GM18520 (cell line): ENCODE results near the gene SERPINB1.

Source experiments
- ATAC-seq: cut with Tn5 transposase; IDR thresholded peaks from one replicate; pipeline ENCODE4 v1.9.1; 2021; ENCODE audit not compliant: unreplicated experiment

The SERPINB1 gene

DNA sequence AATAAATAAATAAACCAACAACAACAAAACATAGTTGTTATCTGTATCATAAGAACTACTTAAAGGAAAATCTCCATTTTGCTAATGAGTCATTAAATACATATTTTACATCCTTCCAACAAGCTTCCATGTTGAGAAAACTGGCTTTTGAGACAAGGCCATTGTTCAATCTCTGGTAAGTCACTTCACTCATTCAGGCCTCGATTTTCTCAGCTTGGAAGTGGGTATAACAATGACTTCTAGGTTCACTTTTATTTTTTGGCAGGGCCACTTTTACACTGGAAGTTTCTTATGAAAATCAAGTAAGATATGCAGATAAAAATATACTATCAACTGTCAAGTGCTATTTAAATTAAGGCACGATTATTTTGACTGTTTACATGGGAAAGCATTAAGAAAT, 46.5 kb downstream of the SERPINB1 start:
- ATAC-seq: no peak

DNA sequence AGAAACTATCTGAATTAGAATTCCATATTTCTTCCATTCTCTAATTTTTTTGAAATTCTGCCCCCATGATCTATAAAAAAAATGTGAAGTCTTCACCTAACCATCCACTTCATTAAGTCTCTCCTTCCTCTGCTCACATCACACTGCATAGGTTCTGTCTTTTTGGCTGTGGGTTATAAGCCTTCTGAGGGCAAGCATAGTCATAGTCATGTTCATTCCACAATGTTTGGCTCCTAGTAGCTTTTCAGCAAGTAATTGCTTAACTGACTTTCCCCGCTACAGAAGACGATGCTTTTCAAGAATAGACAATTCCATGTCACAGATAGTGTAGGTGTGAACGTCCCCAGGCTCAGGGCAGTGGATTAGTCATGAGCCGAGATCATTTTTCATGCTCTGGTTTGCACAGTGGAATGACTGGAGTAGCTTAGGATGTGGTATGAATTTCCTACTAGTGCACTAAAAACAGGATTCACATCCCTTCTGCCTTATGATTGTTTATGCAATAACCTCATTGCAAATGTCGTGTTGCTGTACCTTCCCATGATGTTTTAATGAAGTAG, 47.4 kb downstream of the SERPINB1 start:
- ATAC-seq: no peak

DNA sequence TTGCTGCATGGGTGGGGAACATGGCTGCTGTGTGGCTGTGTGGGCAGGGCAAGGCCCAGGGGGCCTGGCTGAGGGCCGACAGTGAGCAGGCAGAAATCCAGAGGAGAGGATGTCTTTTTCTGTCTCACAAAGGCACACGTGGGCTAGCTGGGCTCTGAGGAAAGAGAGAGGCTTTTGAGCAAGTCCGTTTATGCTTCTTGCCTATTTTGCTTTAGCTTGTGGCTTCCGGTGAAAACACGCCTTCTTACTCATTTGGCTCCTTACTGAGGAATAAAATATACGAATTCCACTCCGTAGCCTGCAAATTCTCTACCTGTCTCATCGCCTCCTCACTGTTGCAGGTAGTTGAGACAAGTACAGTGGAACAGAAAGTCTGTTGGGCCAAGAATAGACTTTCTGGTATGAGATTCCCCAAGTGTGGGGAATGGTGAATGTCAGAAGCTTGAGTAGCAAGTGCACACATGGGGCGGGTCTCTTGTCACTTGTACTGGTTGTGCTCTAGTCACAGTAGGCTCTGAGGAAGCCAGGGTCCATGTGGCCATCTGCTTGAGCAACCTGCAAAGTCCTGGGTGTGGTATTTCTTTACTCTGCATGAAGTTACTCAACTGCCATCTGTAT, 48.0 kb downstream of the SERPINB1 start:
- no peak for ATAC-seq

DNA sequence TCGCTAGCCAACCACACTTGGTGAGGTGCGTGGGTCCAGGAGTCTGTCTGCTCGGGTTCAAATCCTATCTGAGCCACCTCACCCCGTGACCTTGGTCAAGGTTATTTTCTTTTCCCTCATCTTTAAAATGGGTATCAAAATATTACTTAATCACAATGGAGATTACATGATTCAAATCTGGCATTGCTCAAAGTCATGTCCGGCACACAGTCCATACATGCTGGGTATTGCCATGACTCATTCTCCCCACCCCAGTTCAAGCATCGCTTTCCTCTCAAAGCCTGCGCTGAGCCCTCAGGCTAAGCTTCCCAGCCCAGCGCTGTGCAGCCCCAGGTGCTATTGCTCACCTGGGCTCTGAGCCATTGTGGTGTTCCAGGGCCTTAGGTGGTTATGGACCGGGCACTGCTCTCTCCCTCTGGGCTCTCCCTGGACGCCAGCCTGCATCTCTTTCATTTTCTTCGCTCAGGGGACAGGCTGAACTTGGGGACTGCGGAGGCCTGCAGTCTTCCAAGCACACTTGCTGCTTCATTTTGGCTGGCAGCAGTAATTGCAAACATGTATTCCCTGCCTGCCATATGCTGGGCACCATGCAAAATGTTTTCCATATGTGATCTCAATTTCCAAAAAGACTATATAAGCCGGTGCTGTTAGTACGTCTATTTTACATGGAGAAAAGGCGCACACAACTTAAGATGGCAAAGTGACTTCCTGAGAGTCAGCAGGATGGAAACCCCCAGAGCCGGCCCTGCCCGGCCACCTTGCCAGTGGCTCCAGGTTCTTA, 49.1 kb downstream of the SERPINB1 start:
- ATAC-seq: no peak

DNA sequence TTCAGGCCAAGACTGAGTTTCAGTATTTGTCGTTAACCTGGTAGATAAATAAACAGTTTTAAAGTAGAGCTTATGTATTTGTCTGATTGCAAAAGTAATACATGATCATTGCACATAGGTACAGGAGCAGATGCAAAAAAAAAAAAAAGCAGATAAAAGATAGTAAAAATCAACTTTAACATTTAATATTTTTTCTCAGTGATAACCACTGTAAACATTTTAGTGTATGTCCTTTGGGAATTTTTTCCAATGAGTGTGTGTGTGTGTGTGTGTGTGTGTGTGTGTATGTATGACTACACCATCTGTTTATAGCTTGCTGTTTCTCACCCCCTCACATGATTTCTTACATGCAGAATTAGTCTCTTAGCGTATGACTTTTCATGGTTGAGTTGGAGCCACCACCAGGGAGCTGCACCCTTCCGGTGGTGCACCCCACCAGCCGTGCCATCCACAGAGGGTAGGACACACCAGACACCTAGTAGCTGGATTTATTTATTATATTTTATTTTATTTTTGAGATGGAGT, 50.2 kb downstream of the SERPINB1 start:
- no peak for ATAC-seq

DNA sequence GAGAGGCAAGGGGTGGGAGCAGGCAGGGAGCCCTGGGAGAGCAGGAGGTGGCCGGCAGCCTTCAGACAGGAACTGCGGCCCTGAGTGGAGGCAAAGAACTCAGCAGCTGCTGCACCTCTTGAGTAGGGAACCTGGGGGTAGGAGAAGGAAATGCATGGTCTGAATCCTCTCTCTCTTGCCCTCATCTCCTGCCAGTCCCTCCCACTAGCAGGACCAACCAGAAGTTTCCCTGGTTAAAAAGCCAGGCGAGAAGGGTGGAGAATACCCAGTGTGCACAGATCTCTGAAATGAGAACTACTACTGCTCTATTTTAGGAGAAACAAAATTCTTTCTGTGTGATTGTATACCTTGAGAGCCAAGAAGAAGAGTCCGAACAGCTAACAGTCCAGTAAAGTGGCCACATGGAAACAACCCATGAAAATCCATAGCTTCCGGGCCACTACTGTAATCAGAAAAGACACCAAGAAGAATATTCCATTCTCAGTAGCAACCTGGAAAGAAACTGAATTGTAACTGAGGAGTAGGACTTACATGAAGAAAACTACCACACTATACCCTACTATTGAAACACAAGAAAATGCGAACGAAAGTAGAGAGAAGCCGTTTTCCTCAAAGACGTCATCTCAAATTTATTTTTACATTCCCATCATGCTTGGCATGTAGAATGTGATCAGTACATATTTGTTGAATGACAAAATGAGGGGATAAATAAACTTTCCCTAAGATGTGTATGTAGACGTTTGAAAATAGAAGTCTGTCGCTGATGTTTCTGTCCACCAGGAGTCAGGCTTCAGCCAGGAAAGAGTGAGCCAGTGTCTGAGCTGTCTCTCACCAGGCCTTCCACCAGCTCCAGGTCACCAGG, 50.8 kb downstream of the SERPINB1 start:
- ATAC-seq: peak; percentile 71

DNA sequence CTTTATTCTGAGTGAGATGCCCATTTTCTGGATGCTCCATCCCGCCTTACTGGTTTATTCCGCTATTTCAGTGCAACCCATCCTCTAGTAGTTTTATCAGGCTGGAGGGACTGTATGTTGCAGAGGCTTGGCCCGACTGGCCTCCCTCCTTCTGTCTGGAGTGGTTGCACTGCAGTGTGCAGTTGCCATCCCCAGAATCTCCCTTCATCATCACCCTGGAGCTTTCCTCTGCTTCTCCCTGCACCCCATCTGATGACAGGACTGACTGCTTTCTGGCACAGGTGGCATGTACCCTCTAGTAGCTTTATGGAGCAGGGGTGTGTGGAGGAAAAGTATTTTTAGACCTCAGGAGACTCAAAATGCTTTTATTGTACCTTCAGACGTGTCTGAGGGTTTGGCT, 55.4 kb downstream of the SERPINB1 start:
- no peak for ATAC-seq

DNA sequence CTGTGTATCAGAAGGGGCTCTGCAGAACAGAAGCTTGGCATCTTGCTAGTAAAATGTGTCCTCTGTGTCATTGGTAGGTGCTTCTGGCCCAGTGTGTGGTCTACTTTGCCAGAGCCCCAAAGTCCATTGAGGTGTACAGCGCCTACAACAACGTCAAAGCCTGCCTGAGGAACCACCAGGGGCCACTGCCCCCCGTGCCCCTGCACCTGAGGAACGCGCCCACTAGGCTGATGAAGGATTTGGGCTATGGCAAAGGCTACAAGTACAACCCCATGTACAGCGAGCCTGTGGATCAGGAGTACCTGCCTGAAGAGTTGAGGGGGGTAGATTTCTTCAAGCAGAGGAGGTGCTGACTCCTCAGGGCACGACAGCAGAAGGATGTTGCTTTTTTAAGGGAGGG, 56.7 kb downstream of the SERPINB1 start:
- no peak for ATAC-seq

DNA sequence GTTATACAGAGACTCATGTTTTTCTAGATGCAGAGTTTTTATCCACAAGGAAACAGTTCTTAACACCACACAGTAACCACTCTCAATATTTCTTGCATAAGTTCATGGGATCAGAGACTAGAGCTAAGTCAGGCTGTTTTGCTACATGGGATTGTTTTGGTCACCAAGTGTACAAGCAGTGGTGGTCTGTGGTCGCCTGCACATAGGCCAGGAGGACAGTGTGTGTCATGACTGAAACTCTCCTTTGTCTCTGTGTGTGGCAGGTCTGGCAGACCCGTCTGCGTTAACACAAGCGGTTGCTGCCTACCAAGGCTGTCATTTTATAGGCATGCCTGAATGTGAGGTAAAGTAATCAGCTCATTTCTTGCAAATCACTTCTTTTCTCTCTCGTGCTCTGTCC, 57.6 kb downstream of the SERPINB1 start:
- ATAC-seq: no peak

DNA sequence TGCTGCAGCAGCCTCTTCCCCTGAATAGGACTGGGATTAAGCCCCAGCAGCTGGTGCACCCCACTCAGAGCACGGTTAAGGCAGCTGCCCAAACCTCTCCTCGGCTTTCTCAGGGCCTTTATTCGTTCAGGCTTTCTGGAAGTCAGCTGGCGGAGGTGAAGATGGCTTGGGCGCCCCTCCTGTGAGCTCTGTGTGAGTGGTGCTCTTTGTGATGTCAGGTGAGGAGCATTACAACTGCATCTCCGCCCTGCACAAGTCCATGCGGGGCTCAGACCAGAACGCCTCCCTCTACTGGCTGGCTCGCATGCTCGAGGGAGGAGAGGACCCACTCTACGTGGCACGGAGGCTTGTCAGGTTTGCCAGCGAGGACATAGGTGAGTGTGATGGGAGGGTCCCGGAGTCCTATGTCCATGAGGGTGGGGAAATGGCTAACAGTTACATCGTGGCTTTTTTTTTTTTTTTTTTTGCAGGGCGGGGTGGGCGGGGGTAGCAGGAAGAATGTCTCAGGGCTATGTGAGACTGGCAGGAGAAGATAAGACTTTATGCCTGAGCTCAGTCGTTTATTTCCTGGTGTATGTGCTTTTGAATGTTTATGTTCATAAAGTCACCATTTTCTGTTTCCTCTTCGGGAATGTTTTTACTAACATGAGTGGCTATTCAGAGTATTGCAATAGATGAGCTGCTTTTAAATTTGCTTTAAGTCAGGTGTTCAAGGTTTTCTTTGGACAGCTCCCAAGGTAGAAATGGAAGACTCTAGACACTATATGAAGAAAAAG, 58.3 kb downstream of the SERPINB1 start:
- no peak for ATAC-seq

DNA sequence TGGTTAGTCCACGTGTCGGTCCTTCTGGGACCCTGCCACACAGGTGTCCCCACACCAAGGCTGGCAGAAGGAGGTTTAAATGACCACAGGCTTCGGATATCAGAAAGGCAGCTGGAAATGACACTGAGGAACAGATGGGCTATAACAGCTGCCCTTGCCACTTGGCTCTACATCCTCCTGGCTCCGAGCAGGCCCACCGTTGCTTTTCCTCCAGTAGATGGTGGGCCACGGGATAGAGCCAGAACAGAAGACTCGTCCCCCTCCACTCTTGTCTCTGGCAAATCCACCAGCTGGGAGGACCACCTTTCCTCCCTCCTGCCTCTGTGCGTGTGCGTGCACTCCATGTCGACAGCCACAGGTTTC, 58.9 kb downstream of the SERPINB1 start:
- ATAC-seq: no peak

DNA sequence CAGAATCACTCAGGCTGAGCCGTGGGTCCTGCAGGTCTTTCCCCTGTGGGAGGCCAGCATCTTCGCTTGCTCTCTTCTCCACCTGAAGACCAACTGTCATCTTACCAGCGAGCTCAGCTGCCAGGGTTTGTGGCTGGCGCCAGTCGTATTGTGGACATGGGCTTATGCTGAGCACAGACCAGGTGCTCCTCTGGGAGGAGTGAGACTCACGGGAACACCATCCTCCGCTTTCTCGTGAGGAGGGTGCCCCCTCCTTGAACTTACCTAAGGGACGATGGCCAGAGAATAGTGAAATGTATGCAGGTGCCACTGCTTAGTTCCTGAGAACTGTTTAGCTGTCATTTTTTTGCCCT, 59.3 kb downstream of the SERPINB1 start:
- ATAC-seq: no peak
